DMS114 treated with DMSO at 0.1 percent for 48 hours (cell line): Measurements from ENCODE around the gene RRP12.
A peak's percentile ranks its signal among the peaks of the same experiment; 100 is the strongest.
"Not testable (repeated sequence)": the region's sequence is repeated elsewhere in the genome, so short reads cannot be mapped to it uniquely, and the experiment has no call there.

Experiments
- DNase-seq: peaks from one replicate; lab custom pipeline; 2025; ENCODE audit not compliant: unreplicated experiment; lab: John Stamatoyannopoulos, UW

Gene RRP12, protein sequence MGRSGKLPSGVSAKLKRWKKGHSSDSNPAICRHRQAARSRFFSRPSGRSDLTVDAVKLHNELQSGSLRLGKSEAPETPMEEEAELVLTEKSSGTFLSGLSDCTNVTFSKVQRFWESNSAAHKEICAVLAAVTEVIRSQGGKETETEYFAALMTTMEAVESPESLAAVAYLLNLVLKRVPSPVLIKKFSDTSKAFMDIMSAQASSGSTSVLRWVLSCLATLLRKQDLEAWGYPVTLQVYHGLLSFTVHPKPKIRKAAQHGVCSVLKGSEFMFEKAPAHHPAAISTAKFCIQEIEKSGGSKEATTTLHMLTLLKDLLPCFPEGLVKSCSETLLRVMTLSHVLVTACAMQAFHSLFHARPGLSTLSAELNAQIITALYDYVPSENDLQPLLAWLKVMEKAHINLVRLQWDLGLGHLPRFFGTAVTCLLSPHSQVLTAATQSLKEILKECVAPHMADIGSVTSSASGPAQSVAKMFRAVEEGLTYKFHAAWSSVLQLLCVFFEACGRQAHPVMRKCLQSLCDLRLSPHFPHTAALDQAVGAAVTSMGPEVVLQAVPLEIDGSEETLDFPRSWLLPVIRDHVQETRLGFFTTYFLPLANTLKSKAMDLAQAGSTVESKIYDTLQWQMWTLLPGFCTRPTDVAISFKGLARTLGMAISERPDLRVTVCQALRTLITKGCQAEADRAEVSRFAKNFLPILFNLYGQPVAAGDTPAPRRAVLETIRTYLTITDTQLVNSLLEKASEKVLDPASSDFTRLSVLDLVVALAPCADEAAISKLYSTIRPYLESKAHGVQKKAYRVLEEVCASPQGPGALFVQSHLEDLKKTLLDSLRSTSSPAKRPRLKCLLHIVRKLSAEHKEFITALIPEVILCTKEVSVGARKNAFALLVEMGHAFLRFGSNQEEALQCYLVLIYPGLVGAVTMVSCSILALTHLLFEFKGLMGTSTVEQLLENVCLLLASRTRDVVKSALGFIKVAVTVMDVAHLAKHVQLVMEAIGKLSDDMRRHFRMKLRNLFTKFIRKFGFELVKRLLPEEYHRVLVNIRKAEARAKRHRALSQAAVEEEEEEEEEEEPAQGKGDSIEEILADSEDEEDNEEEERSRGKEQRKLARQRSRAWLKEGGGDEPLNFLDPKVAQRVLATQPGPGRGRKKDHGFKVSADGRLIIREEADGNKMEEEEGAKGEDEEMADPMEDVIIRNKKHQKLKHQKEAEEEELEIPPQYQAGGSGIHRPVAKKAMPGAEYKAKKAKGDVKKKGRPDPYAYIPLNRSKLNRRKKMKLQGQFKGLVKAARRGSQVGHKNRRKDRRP (N-terminal part only)

DNA sequence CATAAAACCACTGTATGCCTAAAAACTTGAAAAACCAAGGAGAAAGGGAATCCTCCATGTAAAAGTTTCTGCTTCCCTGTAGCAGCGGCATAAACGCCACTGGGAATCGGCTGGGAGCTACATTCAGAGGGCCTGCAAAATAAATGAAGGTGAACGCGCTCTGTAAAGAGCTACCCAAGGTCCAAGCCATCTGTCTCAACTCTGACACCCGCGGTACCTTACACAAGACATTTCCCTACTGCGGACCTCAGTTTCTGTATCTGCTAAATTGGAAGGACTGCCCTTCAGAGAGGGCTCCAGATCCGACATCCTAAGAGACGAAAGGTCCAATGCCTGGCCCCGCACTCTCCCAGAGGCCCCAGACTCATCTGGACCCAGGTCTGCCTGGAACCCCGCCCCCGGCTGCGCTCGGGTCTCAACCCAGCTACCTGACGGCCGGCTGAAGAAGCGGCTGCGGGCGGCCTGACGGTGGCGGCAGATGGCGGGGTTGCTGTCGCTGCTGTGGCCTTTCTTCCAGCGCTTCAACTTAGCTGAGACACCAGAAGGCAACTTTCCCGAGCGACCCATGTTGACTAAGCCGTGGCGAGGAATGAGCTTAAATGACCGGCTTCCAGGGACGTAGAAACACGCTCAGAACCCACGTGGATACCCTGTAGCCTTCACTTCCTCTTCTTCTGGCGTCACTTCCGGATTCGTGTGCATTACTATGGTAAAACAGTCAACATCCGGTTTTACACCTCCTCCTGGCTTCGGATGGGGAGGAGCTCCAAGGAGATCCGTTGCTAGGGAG is at the start of gene RRP12:
Gene RRP12, minus strand, starts transcription at position 676 of the 790 bp plus-strand sequence. Its CDS starts 109 bp downstream, at position 567.
- DNase-seq: peak; percentile 99

DNA sequence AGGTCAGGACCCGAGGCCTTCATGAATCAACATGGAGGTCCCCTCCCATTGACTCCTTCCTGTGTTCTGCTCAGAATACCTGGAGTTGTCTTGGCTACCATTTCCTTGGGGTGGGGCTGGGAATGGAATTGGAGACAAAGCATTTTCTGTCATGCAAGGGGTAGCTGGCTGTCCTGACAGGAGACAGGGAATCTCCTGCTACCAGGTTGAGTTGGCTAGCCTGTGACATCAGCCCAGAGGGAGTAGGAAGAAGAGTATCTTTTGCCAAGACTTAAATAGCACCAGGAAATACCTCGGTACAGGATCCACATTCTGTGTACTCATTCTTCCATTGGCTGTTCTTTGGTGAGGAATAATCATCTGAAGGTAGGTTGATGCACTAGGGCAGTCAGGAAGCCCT is 49.7 kb upstream of the RRP12 start:
- DNase-seq: no peak

DNA sequence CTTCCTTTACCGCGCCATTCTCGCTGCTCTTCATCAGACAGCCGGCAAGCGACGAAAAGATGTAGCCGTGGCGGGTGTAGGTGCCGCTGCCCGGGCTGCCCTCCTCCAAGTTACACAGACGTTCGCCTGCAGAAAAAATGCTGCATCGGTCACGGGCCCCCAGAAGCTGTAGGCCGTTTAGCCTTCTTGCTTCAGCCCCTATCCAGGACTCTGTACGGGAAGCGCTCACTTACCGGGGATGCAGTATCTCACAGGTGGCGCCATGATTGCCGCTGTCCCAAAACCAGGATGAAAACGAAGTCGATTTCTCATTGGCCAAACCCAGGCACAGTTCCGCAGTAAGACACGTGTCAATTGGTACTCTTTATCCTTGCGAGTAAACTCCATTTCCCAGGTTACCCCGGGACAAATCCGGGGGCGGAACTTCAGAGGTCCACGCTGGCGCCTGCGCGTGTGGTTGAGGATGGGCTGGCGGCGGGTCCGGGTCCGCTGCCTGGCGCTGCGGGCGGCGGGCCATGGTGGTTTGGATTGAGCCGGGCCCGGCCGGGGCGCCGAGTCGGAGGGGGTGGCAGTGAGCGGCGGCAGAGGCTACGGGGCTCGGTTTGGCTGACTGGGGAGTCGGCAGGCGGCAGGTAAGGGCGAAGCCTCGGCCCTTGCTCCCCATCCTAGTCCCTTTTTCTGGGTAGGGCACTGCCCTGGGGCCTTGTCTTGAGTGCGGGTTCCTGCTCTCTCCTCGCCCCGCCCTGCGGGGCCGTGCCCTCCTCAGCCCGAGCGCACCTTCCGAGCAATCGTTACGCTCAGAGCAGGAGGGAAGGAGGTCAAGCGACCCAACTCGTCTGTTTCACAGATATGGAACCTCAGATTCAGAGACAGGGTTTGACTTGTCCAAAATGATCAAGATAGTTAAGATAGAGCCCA is 44.8 kb upstream of the RRP12 start, which contains the start of the genes EXOSC1 and ZDHHC16:
Gene EXOSC1, minus strand, starts transcription at position 285 of the 918 bp plus-strand sequence. Its CDS starts 21 bp downstream, at position 264.
Gene ZDHHC16, plus strand, starts transcription at position 454 of the 918 bp plus-strand sequence. CDS start 5,501 bp downstream, outside the sequence.
- DNase-seq: peak; percentile 99

DNA sequence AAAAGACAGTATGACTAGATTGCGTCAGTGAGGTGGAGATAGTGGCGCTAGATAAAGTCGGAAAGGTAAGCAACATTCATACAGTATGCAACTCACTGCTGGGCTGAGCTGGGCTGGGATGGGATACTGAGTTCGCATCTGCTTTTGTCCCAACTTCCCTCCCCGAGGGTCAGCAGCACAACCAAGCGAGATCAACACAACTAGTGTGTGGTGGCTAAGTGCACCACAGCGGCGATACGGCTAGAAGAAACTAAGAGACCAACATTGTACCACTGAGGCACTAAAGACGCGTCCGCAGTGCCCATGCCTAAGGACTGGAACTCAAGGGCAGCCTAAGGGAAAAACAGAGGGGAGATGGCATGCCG is 44.2 kb upstream of the RRP12 start:
- no peak for DNase-seq

DNA sequence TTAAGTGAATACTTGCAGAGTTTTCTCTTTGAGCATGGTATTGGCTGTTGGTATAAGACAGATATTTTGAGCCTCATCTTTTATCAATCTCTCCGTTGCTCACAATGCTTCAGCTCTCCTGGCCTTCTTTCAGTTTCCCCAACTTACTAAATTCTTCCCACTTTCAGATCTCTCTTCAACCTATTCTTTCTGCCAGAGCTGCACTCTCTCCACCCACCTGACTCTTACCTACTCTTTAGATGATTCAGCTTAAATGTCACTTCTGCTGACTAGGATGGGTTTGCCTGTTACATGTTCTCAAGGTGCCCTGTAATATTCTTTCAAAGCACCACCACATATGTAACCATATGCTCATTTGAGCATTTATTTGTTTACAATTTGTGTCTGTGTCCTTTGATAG is 43.1 kb upstream of the RRP12 start:
- DNase-seq: no peak

DNA sequence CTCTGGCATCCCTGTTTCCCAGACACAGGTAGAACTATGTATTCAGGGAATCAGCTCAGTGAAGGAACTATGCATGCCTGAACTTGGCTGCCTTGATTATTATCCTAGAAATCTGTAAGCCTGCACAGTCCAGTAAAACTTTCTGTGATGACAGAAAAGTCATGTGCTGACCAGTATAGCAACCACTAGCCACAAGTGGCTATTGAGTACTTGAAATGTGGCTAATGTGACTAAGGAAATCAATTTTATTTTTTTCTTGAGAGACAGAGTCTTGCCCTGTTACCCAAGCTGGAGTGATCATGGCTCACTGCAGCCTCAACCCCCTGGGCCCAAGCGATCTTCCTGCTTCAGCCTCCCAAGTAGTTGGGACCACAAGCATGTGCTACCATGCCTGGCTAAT is 41.1 kb upstream of the RRP12 start:
- DNase-seq: no peak

DNA sequence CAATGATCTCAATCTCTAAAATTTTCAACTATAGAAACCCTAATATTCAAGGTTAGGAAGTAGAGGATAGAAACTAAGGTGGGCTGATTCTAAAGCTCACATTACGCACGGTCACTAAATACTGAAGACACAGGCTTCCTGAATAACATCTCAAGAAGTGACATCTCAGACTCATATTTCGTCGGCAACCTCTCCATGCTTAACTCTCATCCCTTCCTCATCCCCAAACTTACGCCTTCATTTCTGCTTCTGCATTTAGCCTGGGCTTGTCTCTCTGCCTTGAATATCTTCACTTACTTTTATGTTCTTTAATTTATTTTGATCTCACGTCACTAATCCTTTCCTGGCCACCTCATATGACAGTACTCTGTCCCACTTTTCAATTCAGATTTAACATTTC is 34.1 kb upstream of the RRP12 start:
- DNase-seq: no peak

DNA sequence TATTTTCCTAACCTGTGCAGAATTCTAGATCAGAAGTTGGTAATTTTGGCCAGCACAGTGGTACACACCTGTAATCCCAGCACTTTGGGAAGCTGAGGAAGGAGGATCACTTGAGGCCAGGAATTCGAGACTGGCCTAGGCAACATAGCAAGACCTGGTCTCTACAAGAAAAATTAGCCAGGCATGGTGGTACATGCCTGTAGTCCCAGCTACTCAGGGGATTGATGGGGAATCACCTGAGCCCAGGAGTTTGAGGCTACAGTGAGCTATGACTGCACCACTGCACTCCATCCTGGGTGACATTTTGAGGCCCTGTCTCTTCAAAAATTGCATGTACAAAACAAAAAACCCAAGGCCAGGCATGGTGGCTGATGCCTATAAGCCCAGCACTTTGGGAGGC is 33.4 kb upstream of the RRP12 start:
- DNase-seq: no peak

DNA sequence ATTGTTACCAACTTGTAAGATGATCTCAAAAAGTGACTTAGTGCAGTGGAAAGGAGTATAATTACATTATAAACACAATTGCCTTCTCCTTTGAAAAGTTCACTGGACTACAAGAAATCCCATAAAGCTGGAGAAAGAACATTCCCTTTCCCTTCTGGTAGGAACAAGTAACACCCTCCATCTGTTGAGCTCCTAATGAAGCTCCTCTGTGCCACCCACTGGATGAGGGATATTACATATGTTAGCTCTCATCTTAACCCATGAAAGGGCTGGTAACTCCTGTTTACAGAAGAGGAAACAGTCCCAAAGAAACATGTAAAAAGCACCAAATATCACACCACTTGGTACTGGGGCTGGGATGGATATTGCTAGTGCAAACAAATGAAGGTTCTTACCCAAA is 32.9 kb upstream of the RRP12 start:
- DNase-seq: peak; percentile 42

DNA sequence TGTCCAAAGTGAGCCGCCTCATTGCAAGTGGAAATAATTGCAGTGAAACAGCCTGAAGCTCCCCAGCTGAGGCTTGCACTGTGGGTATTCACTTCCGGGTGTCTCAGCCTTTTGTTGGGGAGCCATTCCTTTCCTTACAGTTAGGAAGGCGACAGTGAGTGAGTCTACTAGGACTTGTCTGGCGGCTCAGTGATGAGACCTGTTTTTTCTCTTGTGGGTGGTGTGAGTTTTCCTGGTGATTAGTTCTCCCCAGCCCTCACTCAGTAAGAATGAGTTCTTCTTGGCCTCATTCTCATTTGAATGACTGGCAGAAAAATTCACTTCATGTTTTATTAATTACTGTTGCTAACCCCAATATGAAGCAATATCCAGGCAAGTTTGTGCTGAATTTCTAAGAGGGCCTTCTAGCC is 27.4 kb upstream of the RRP12 start:
- no peak for DNase-seq

DNA sequence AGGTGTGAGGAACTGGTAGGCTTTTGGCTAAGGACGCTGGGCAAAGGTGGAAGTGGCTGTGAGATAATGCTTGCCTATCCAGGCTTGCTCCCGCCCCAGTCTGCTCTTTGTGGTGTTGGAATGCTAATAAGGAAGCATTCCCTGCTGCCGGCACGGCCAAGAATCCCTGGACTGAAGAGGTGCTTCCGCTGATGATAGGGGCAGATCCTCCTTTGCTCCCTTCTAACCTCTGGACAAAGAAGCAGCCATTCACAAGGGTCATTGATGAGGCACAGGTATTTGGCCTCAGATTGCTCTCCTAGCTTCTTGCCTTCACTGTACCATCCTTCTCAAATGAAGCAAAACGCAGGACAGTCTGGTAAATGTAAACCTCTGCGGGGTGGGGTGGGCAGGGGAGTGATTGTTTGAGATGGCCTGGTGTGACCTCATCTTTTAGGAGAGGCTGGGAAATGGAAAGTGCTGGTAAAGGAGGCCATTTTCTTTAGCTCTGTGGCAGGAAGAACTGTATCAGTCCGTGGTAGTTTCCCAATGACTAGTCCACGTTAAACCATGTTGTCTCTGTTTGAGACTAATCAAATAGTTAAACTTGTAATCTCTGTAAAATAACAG is 26.5 kb upstream of the RRP12 start:
- DNase-seq: no peak

DNA sequence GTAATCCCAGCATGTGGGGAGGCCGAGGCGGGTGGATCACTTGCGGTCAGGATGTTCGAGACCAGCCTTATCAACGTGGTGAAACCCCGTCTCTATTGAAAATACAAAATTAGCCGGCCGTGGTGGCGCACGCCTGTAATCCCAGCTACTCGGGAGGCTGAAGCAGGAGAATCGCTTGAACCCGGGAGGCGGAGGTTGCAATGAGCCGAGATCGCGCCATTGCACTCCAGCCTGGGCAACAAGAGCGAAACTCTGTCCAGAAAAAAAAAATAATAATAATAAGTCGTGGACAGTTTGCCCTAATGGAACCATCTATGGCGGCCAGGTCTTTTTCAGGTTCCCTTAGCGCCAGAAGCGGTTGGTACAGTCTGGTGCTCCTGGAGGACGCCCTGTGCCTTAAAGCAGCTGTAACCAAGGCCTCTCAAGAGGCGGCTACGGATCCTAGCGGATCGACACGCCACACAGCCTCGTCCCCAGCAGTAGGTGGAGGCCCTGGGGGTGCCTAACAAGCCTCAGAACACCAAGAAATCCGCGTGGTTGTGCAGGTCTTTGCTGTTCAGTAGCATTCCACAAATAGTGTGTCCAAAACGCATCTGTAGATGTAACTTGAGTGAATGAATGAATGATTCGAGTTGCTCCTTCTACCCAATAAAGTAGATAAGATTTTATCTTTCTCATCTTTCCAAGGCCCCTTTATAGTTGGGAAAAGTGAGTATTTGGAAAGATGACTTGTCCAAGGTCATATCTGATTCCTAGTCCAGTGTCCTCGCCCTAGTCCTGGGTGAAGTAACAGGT is 25.8 kb upstream of the RRP12 start:
- no peak for DNase-seq

DNA sequence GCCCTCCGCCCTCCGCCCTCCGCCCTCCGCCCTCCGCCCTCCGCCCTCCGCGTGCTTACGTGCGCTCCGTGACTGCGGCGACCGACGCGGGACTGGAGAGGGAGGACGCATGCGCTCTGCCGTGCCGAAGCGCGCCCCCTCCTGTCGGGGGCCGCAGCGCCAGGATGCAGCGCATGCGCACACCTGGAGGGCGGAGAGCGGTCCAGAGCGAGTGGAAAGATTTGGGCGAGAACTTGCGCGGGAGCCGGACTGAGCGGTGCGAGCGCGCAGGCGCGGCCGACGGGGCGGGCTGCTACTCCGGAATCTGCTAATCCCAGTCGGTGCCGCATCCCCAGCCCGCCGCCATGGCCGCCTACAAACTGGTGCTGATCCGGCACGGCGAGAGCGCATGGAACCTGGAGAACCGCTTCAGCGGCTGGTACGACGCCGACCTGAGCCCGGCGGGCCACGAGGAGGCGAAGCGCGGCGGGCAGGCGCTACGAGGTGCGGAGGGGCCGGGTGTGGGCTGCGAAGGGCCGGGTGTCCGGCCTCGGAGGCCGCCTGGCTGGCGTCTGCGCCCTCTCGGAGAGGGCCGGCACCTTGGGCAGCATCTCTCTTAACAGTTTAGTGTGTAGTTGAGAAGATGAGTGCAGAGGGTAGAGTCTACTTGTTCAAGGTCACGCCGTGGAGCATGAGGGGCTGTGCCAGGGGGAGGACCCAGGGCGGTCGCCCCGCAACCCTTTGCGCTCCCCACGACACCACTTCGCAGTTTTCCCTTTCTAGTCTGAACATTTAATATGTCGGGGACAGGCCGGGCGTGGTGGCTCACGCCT is 25.0 kb upstream of the RRP12 start, which contains the start of gene PGAM1:
Gene PGAM1, plus strand, starts transcription at position 228 of the 812 bp plus-strand sequence. Its CDS starts 117 bp downstream, at position 345.
- peak; percentile 96 for DNase-seq

DNA sequence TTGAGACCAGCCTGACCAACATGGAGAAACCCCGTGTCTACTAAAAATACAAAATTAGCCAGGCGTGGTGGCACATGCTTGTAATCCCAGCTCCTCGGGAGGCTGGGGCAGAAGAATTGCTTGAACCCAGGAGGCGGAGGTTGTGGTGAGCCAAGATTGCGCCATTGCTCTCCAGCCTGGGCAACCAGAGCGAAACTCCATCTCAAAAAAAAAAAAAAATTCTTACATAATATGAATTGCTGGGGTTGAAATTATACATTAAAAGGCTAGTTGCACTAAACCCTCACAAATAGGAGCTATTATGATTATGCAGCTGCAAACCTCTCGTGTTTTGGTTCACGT is 22.6 kb upstream of the RRP12 start:
- DNase-seq: not testable (repeated sequence)

DNA sequence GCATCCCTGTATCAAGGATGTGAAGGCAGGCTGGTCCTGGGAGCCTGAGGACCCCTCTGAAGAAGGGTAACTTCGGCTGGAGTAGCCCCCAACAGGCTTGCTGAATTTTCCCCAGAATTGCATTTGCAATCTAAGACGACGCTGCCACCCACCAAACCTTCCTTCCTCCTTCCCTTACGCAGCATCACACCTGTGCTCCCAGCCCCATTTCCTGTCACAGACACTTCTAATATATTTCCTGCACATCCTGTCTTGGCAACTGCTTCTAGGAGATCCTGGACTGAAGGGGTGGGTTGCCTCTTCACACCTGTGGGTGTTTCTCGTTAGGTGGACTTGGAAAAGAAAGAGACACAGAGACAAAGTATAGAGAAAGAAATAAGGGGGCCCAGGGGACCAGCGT is 15.4 kb upstream of the RRP12 start:
- no peak for DNase-seq

DNA sequence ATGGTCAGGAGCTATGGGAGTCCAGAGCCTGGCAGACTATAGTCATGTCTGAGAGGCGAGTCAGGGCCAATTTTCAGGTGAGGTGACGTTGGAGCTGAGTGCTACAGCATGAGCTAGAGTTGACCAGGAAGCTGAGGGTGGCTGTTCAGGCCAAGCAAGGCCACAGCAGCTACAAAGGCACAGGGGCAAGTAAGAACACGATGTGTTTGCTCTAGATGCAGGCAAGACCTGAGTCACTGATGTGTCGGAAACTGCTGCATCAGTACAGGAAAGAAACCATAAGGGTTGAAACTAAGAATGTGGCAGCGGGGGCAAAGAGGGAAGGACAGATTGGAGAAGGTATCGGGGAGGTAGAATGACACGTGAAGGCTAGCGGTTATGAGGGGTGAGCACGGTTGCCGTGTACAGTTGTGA is 11.8 kb upstream of the RRP12 start:
- DNase-seq: no peak

DNA sequence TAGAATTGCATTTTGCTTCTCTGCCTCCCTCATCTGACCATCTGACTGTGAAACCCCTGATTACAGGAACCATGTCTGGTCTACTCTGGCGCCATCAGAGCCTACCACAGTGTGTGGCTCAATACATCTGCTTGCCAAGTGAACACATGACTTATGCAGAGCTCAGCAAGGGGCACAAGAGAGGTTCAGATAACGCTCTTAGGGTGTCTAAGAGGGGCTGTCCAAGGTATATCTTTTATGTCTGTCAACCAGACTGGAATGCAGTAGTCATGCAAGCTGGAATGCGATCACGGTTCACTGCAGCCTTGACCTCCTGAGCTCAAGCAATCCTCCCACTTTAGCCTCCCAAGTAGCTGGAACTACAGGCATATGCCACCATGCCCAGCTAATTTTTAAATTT is 10.3 kb upstream of the RRP12 start:
- no peak for DNase-seq
